ENCODE data around the gene IRF1. TPM values are rescaled to one million over a fixed set of nuclear protein-coding genes. Genes with fewer than 3 reads are reported as not detected.

The IRF1 gene
- total RNA-seq, 1 experiment from 2014 or later = 48.9 TPM

- no peaks in the 10 kb centered on the region for H3K9me3 ChIP-seq (ENCODE audit: control insufficient read depth, insufficient read depth, low read depth, low read length)
- ChIA-PET CTCF (interaction anchor here (0.9 to 1.4 kb wide), 3 partner anchors 36 to 77 kb away, joined by 3 to 5 read pairs (median 3); no protein-coding TSS in a partner anchor), POLR2A (interaction anchor here (0.6 to 0.8 kb wide), 2 partner anchors 16 to 172 kb away, joined by 3 to 4 read pairs; no protein-coding TSS in a partner anchor)
- peaks cover 24% of the 10 kb centered on the region for H3K4me1 ChIP-seq (ENCODE audit: control insufficient read depth, insufficient read depth, low read length)
- 0 out of 2 replicates have a peak overlapping the region, but pooled peaks have one; percentile 21 for H3K27ac ChIP-seq (ENCODE audit: low read length)
- intact Hi-C loops (cut with micrococcal nuclease; ENCODE audit: unreplicated experiment) (no loop called here), in situ Hi-C loops (cut with HindIII; ENCODE audit: low pct_unique_long_range_greater_than_20kb, low sequenced_read_pairs) (no loop called here)
- BruUV-seq (replicated peaks) = no TSS peak
- no peaks in the 10 kb centered on the region for H3K36me3 ChIP-seq (ENCODE audit: control insufficient read depth, insufficient read depth, low read length)
- H3K4me3 ChIP-seq (ENCODE audit: low read depth in 2 of 2, low read length in 2 of 2) = no peak overlapping the region
- ATAC-seq = no peak
- no peak for DNase-seq (ENCODE audit: low read depth, low spot score)
- no peak for TF ChIP-seq REST (IDR thresholded peaks at IDR 0.05; ENCODE audit: insufficient read depth in 1 of 2, low read depth in 2 of 2, low read length in 1 of 2)
- no peak for TF ChIP-seq POLR2AphosphoS5 (IDR thresholded peaks at IDR 0.05; ENCODE audit: low read depth, low read length)
- TF ChIP-seq TCF7L2 (IDR thresholded peaks at IDR 0.05; ENCODE audit: low read depth, low read length) = no peak
- no peak for TF ChIP-seq SIN3A (IDR thresholded peaks at IDR 0.05; ENCODE audit: borderline replicate concordance, insufficient read depth, low read depth, low read length)
- no peak for TF ChIP-seq CTCF (IDR thresholded peaks at IDR 0.05)
- no peaks in the 10 kb centered on the region for H3K27me3 ChIP-seq (ENCODE audit: control insufficient read depth, insufficient read depth, low read length)
Measured at GRCh38 chr5:132465059-132465707, 25.4 kb downstream of the IRF1 start.

GRCh38 chr5:132464156-132464939 lies 26.2 kb downstream of the IRF1 start:
- peak overlapping the region; percentile 79 for H3K27ac ChIP-seq (ENCODE audit: low read length)
- TF ChIP-seq SIN3A (IDR thresholded peaks at IDR 0.05; ENCODE audit: borderline replicate concordance, insufficient read depth, low read depth, low read length) = no peak
- TF ChIP-seq TCF7L2 (IDR thresholded peaks at IDR 0.05; ENCODE audit: low read depth, low read length) = no peak
- peak; percentile 43; the same call in 1 of the 2 replicates for TF ChIP-seq CTCF (IDR thresholded peaks at IDR 0.05)
- no peak for TF ChIP-seq POLR2AphosphoS5 (IDR thresholded peaks at IDR 0.05; ENCODE audit: low read depth, low read length)
- DNase-seq (ENCODE audit: low read depth, low spot score) = no peak
- ChIA-PET POLR2A (interaction anchor here (0.6 to 0.8 kb wide), 4 partner anchors 8 to 171 kb away, joined by 3 to 4 read pairs (median 3); no protein-coding TSS in a partner anchor), CTCF (interaction anchor here (0.9 to 1.4 kb wide), 3 partner anchors 37 to 76 kb away, joined by 3 to 5 read pairs (median 3); no protein-coding TSS in a partner anchor)
- H3K4me1 ChIP-seq (ENCODE audit: control insufficient read depth, insufficient read depth, low read length) = peaks cover 19% of the 10 kb centered on the region
- in situ Hi-C loops (cut with HindIII; ENCODE audit: low pct_unique_long_range_greater_than_20kb, low sequenced_read_pairs) = no loop called here
- no peaks in the 10 kb centered on the region for H3K9me3 ChIP-seq (ENCODE audit: control insufficient read depth, insufficient read depth, low read depth, low read length)
- intact Hi-C loops (cut with micrococcal nuclease; ENCODE audit: unreplicated experiment) = no loop called here
- ATAC-seq = peak; percentile 54
- no peaks in the 10 kb centered on the region for H3K36me3 ChIP-seq (ENCODE audit: control insufficient read depth, insufficient read depth, low read length)
- no peaks in the 10 kb centered on the region for H3K27me3 ChIP-seq (ENCODE audit: control insufficient read depth, insufficient read depth, low read length)
- H3K4me3 ChIP-seq (ENCODE audit: low read depth in 2 of 2, low read length in 2 of 2) = peak overlapping the region; percentile 27 to 50
- BruUV-seq (replicated peaks) = no TSS peak
